HEK293 (cell line): Measurements from ENCODE around the gene TPGS2.

Experiments used
- CTCF ChIP-seq: fragments of 450-650 bp; formaldehyde crosslinking; IDR thresholded peaks from 2 replicates; pipeline ENCODE4 v1.5.1; 2016; ENCODE audit warnings: missing biosample characterization, missing genetic modification characterization
- MYNN ChIP-seq: fragments of 450-650 bp; formaldehyde crosslinking; IDR thresholded peaks from 2 replicates; pipeline ENCODE4 v1.5.1; 2016; ENCODE audit warnings: missing biosample characterization, missing genetic modification characterization, borderline replicate concordance
- PRDM1 ChIP-seq: fragments of 450-650 bp; formaldehyde crosslinking; IDR thresholded peaks from 2 replicates; pipeline ENCODE4; 2016; ENCODE audit warnings: missing biosample characterization, missing genetic modification characterization
- ZNF114 ChIP-seq: fragments of 450-650 bp; formaldehyde crosslinking; IDR thresholded peaks from 2 replicates; pipeline ENCODE4 v1.5.0; 2017; ENCODE audit warnings: missing biosample characterization, missing genetic modification characterization
- ZNF140 ChIP-seq: fragments of 450-650 bp; formaldehyde crosslinking; IDR thresholded peaks from 2 replicates; pipeline ENCODE4 v1.5.1; 2016; ENCODE audit warnings: missing biosample characterization, missing genetic modification characterization
- ZNF18 ChIP-seq: fragments of 450-650 bp; formaldehyde crosslinking; IDR thresholded peaks from 2 replicates; pipeline ENCODE4 v1.5.1; 2016; ENCODE audit warnings: missing biosample characterization, missing genetic modification characterization
- ZNF23 ChIP-seq: fragments of 450-650 bp; formaldehyde crosslinking; IDR thresholded peaks from 2 replicates; pipeline ENCODE4 v1.5.1; 2016; ENCODE audit warnings: missing biosample characterization, missing genetic modification characterization, borderline replicate concordance
- ZNF24 ChIP-seq: fragments of 450-650 bp; formaldehyde crosslinking; IDR thresholded peaks from 2 replicates; pipeline ENCODE4 v1.5.1; 2016; ENCODE audit warnings: missing biosample characterization, missing genetic modification characterization
- ZNF274 ChIP-seq, 2 experiments: fragments of 200-500 bp in 1 of 2; fragments of 450-650 bp in 1 of 2; sonication (Bioruptor generic) in 1 of 2; formaldehyde crosslinking in 1 of 2; IDR thresholded peaks; 2 replicates each; pipeline versions ENCODE4 v1.5.1 to v1.6.1; 2014 to 2016; ENCODE audit warnings: borderline replicate concordance in 1 of 2, inconsistent platforms in 1 of 2, low read length in 1 of 2, missing biosample characterization in 1 of 2, missing genetic modification characterization in 1 of 2
- ZNF391 ChIP-seq: fragments of 450-650 bp; formaldehyde crosslinking; IDR thresholded peaks from 2 replicates; pipeline ENCODE4 v1.5.1; 2016; ENCODE audit warnings: low read depth, missing biosample characterization, missing genetic modification characterization, borderline replicate concordance
- ZNF529 ChIP-seq: fragments of 450-650 bp; formaldehyde crosslinking; IDR thresholded peaks from 2 replicates; pipeline ENCODE4 v1.5.1; 2017; ENCODE audit warnings: missing genetic modification characterization, missing biosample characterization; ENCODE audit not compliant: insufficient replicate concordance

GRCh38 chr18:36761186-36761698 is 67.6 kb downstream of the TPGS2 start:
- TF ChIP-seq ZNF274 (IDR thresholded peaks at IDR 0.05; ENCODE audit: low read length) (no peak), ZNF274 (tag by site-specific recombination; IDR thresholded peaks at IDR 0.05; ENCODE audit: borderline replicate concordance) (no peak), ZNF529 (no peak), PRDM1 (tag by site-specific recombination) (no peak), ZNF114 (tag by site-specific recombination) (no peak), MYNN (tag by site-specific recombination) (no peak), ZNF24 (no peak), ZNF140 (tag by site-specific recombination) (no peak), ZNF391 (tag by site-specific recombination) (no peak), ZNF23 (tag by site-specific recombination) (no peak), ZNF18 (tag by site-specific recombination) (no peak), CTCF (tag by site-specific recombination) (no peak)
